Kidney epithelial cell (primary cell): ENCODE measurements around the gene AIM2. TPM values are rescaled to one million over a fixed set of nuclear protein-coding genes. Genes with fewer than 3 reads are reported as not detected.

ENCODE experiments used
- DNase-seq: peaks from one replicate; pipeline ENCODE4 v3.0.0-alpha.2; 2010; ENCODE audit warnings: low read depth
- H3K27me3 ChIP-seq: 2 replicates; pipeline ENCODE4 v1.6.0; 2011; ENCODE audit warnings: low read length; ENCODE audit not compliant: control insufficient read depth, insufficient read depth
- H3K36me3 ChIP-seq: 2 replicates; pipeline ENCODE4 v1.5.1; 2011; ENCODE audit warnings: low read length; ENCODE audit not compliant: control insufficient read depth, insufficient read depth
- H3K4me3 ChIP-seq: 2 replicates; pipeline ENCODE4 v1.5.1; 2011; ENCODE audit warnings: low read depth, mild to moderate bottlenecking, control low read depth, low read length
- total RNA-seq: library from RNA; depleted of rRNA; stranded (reverse); fragments of >200 nt; gene quantifications from 2 replicates; pipeline ENCODE4 v1.2.3, GENCODE V29; 2015
- TF ChIP-seq, protein P1 (sequence below): IDR thresholded peaks from 2 replicates; pipeline ENCODE4 v1.5.1; 2011; ENCODE audit warnings: mild to moderate bottlenecking, moderate library complexity, low read length, control low read depth, inconsistent platforms; ENCODE audit not compliant: insufficient read depth, poor library complexity, severe bottlenecking

AIM2 gene
- total RNA-seq, 1 donor from 2014 or later, result not detected

DNA sequence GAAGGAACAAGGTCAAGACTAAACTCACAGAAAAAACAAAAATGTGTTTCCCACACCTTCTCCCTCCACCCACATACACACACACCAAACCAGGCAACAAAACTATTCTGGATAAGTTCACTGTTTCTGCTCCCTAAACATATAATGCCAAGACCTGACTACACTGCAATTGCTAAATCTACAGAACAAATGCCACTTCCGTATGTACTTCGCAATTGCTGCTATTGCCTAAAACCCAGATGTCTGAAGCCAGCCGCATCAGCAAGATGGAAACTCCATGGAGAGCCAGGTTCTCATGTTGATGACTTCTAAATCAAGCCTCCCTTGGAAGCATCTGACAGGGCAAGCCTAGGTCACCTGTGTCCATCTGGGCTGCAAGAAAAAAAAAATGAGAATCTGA, 8.3 kb upstream of the AIM2 start:
- H3K27me3 ChIP-seq, result no peaks in the 10 kb centered on the region
- H3K36me3 ChIP-seq, result no peaks in the 10 kb centered on the region
- TF ChIP-seq, protein P1, sequence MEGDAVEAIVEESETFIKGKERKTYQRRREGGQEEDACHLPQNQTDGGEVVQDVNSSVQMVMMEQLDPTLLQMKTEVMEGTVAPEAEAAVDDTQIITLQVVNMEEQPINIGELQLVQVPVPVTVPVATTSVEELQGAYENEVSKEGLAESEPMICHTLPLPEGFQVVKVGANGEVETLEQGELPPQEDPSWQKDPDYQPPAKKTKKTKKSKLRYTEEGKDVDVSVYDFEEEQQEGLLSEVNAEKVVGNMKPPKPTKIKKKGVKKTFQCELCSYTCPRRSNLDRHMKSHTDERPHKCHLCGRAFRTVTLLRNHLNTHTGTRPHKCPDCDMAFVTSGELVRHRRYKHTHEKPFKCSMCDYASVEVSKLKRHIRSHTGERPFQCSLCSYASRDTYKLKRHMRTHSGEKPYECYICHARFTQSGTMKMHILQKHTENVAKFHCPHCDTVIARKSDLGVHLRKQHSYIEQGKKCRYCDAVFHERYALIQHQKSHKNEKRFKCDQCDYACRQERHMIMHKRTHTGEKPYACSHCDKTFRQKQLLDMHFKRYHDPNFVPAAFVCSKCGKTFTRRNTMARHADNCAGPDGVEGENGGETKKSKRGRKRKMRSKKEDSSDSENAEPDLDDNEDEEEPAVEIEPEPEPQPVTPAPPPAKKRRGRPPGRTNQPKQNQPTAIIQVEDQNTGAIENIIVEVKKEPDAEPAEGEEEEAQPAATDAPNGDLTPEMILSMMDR, result no peak
- DNase-seq, result no peak
- H3K4me3 ChIP-seq, result no peak overlapping the region

DNA sequence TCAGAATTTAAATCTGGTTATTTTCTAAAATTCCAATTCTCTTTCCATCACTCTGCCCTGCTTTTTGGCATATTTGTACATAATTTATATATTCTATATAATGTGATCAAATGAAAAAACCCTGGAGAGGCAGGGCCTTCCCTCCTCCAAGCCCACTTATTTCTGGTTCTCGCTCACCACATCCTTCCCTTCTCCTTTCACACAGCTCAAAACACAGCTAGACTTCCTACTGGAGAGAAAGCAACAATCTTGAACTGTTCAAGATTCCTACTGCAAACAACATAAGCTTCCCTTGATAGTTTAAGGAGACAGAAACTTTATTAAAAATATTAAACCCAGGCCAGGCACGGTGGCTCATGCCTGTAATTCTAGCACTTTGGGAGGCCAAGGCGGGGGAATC, 7.6 kb upstream of the AIM2 start:
- Histone ChIP-seq H3K36me3 (no peaks in the 10 kb centered on the region), H3K27me3 (no peaks in the 10 kb centered on the region), H3K4me3 (no peak overlapping the region)
- no peak for DNase-seq
- TF ChIP-seq, protein P1, result no peak

DNA sequence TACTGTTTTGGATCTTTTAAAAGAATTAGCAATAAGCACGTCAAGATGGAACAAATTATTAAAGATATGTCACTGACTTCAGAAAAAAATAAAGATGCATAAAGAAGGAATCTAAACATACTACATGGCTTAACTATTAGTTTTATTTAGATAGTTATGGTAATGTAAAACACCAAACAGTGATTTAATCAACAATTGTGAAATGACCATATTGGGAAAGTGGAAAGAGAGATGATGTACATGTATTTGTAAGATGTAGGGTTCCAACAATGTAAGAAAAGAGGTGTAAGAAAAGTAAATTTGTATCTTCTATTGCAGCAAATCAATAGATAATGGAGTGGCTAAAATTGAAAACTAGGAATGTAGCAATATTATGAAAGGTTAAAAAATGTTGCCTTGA, 6.4 kb upstream of the AIM2 start:
- Histone ChIP-seq H3K27me3 (no peaks in the 10 kb centered on the region), H3K4me3 (no peak overlapping the region), H3K36me3 (no peaks in the 10 kb centered on the region)
- no peak for DNase-seq
- TF ChIP-seq, protein P1, result no peak

DNA sequence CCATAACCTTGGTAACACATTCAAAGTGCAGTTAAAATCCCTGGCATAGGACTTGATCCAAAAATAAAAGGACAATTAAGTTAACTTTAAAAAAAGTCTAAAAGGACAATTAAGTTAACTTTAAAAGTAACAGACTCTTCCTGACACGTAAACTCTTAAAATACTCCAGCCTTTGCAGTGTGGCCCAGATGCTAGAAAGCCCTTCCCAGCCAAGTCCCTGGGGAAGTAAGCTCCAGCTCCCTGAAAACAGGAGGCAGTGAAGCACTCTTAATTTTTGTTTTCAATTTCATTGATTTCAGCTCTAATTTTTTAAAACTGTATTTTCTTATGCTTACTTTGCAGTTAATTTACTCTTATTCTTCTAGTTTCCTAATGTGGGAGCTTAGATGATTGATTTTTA, 5.1 kb upstream of the AIM2 start:
- H3K4me3 ChIP-seq, result no peak overlapping the region
- DNase-seq, result no peak

DNA sequence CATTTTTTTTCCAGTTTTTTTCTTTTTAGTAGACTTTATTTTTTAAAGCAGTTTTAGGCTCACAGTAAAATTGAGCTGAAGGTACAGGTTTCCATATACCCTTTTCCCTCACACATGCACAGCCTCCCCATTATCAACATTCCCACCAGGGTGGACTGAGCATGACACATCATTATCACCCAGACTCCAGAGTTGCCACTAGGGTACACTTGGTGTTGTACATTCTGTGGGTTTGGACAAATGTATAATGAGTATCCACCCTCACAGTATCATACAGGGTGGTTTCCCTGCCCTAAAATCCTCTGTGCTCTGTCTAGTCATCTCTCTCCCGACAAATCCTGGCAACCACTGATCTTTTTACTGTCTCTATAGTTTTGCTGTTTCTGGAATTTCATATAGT, 3.0 kb upstream of the AIM2 start:
- H3K36me3 ChIP-seq, result no peaks in the 10 kb centered on the region
- DNase-seq, result no peak
- TF ChIP-seq, protein P1, result no peak
- H3K4me3 ChIP-seq, result no peak overlapping the region
- no peaks in the 10 kb centered on the region for H3K27me3 ChIP-seq

More for the DNA sequence above, 5.1 kb upstream of the AIM2 start:
- H3K27me3 ChIP-seq, result no peaks in the 10 kb centered on the region
- no peaks in the 10 kb centered on the region for H3K36me3 ChIP-seq
- TF ChIP-seq, protein P1, result no peak

DNA sequence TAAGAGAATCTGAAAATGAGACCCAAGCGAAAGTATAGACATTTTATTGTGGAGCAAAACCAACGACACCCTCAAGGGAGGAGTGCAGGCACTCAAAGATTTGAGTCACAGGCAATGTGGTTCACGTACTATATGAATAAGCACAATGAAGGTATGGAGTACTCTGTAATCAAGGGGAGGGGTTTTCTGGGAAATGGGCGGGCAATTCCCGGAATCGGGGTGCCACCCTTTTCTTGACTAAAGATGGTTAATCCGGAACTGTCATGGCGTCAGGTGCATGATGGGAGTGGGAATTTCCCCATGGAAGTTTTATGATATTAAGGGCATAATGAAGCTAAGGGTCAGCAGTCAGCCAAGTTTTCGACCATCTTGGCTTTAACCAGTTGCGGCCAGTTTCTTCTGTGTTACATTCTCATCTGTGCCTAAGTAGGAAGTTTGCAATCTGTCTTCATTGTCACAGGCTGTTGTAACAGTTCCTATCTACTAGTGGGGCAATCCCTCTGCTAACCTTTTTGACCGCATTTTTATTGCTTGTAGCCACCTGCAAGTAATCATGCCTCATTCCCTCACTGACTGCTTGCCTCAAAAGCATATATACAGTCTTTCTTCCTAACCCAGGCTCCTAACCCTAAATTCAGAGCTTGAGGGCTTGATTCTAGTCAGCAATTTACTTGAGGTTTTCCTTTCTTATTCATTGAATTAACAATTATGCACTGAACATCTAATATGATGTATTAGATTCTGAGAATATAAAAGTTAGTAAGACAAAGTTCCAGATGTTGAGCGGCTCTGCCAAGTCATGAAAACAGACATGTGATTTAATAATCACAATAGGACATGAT, 775 bp upstream of the AIM2 start:
- Histone ChIP-seq H3K27me3 (no peaks in the 10 kb centered on the region), H3K4me3 (no peak overlapping the region), H3K36me3 (no peaks in the 10 kb centered on the region)
- TF ChIP-seq, protein P1, result no peak
- DNase-seq, result no peak
